ENCODE results near the gene CEP112. TPM values are rescaled to one million over a fixed set of nuclear protein-coding genes. Genes with fewer than 3 reads are reported as not detected.

The CEP112 gene
- total RNA-seq, 4 donors from 2014 or later = 1.1 to 12.9 (median 9.1) TPM

GRCh38 chr17:65633146-65633881, 558.6 kb downstream of the CEP112 start:
- 79 to 82% methylated on average over 7 to 8 of the region's 8 CpGs for WGBS, 2 donors (ENCODE audit: low coverage in 1 of 2)
- no peaks in the 10 kb centered on the region for H3K36me3 ChIP-seq
- TF ChIP-seq POLR2A (IDR thresholded peaks at IDR 0.05) (no peak), EP300 (IDR thresholded peaks at IDR 0.05; ENCODE audit: low read depth) (no peak), POLR2AphosphoS5 (IDR thresholded peaks at IDR 0.05) (no peak), CTCF (IDR thresholded peaks at IDR 0.05) (no peak)
- no peak overlapping the region for H3K4me3 ChIP-seq
- H3K4me1 ChIP-seq = peaks cover 0 to 30% (median 7%) of the 10 kb centered on the region in 4 donors
- DNase-seq = no peak
- peak overlapping the region in 2 of 4 donors; percentile 30 to 61 for H3K27ac ChIP-seq
- in situ Hi-C loops (cut with MboI; ENCODE audit: low pct_ligation_motif_present in 1 of 4, low pct_unique_long_range_greater_than_20kb in 1 of 4, low sequenced_read_pairs in 3 of 4) = no loop called here
- intact Hi-C loops (cut with DNase I; ENCODE audit: low total_unique reads) = no loop called here
- H3K9me3 ChIP-seq = no peaks in the 10 kb centered on the region
- H3K27me3 ChIP-seq = no peaks in the 10 kb centered on the region

GRCh38 chr17:65630502-65630901, 561.4 kb downstream of the CEP112 start:
- no peak for DNase-seq

DNA sequence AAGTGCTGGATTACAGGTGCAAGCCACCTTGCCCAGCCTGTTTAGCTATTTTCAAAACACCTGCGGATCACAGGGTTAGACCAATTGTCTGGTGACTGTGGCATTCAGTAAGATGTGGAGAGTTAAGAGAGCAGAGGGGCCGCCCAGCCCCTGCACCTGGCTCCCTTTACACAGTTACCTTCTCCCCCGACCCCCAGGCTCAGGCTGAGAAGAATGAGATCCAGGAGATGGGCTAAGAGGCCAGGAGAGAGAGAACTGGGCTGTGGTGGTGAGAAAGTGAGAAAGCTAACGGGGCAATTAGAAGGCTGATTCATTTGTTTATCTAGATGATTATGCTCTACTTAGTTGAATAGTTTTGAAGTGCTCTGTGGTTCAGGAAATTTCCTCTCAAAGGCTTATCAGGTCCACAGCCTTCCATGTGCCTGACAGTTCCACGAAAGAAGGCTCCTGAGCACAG, 562.7 kb downstream of the CEP112 start:
- peaks cover 9 to 37% (median 17%) of the 10 kb centered on the region in 4 donors for H3K4me1 ChIP-seq
- no peaks in the 10 kb centered on the region for H3K27me3 ChIP-seq
- intact Hi-C loops (cut with DNase I; ENCODE audit: low total_unique reads) (no loop called here), in situ Hi-C loops (cut with MboI; ENCODE audit: low pct_ligation_motif_present in 1 of 4, low pct_unique_long_range_greater_than_20kb in 1 of 4, low sequenced_read_pairs in 3 of 4) (no loop called here)
- H3K36me3 ChIP-seq = no peaks in the 10 kb centered on the region
- H3K27ac ChIP-seq = peak overlapping the region in 1 of 4 donors; percentile 40
- DNase-seq = no peak
- H3K9me3 ChIP-seq = no peaks in the 10 kb centered on the region
- no peak overlapping the region for H3K4me3 ChIP-seq
- TF ChIP-seq EP300 (IDR thresholded peaks at IDR 0.05; ENCODE audit: low read depth) (no peak), CTCF (IDR thresholded peaks at IDR 0.05) (no peak), POLR2A (IDR thresholded peaks at IDR 0.05) (no peak), POLR2AphosphoS5 (IDR thresholded peaks at IDR 0.05) (no peak)
- WGBS, 2 donors (ENCODE audit: low coverage in 1 of 2) = 68 to 73% methylated on average over 5 of the region's 5 CpGs

More at GRCh38 chr17:65630502-65630901, 561.4 kb downstream of the CEP112 start:
- Histone ChIP-seq H3K9me3 (no peaks in the 10 kb centered on the region), H3K4me1 (peaks cover 9 to 47% (median 19%) of the 10 kb centered on the region in 4 donors), H3K27ac (no peak overlapping the region), H3K4me3 (no peak overlapping the region), H3K27me3 (no peaks in the 10 kb centered on the region), H3K36me3 (no peaks in the 10 kb centered on the region)
- intact Hi-C loops (cut with DNase I; ENCODE audit: low total_unique reads) = no loop called here
- in situ Hi-C loops (cut with MboI; ENCODE audit: low pct_ligation_motif_present in 1 of 4, low pct_unique_long_range_greater_than_20kb in 1 of 4, low sequenced_read_pairs in 3 of 4) = no loop called here
- no peak for TF ChIP-seq POLR2AphosphoS5 (IDR thresholded peaks at IDR 0.05)
- no peak for TF ChIP-seq CTCF (IDR thresholded peaks at IDR 0.05)
- TF ChIP-seq POLR2A (IDR thresholded peaks at IDR 0.05) = no peak
- TF ChIP-seq EP300 (IDR thresholded peaks at IDR 0.05; ENCODE audit: low read depth) = no peak
- 70% methylated on average over 2 of the region's 2 CpGs; no CpG with 5 or more reads in 1 of the 2 donors for WGBS, 2 donors (ENCODE audit: low coverage in 1 of 2)

- intact Hi-C loops (cut with DNase I; ENCODE audit: low total_unique reads) = no loop called here
- TF ChIP-seq POLR2A (IDR thresholded peaks at IDR 0.05) = no peak
- no peak for TF ChIP-seq EP300 (IDR thresholded peaks at IDR 0.05; ENCODE audit: low read depth)
- TF ChIP-seq CTCF (IDR thresholded peaks at IDR 0.05) = no peak
- in situ Hi-C loops (cut with MboI; ENCODE audit: low pct_ligation_motif_present in 1 of 4, low pct_unique_long_range_greater_than_20kb in 1 of 4, low sequenced_read_pairs in 3 of 4) = no loop called here
- no peaks in the 10 kb centered on the region for H3K9me3 ChIP-seq
- DNase-seq = no peak
- peaks cover 9 to 31% (median 15%) of the 10 kb centered on the region in 4 donors for H3K4me1 ChIP-seq
- no peaks in the 10 kb centered on the region for H3K36me3 ChIP-seq
- H3K4me3 ChIP-seq = no peak overlapping the region
- WGBS, 2 donors (ENCODE audit: low coverage in 1 of 2) = 48 to 51% methylated on average over 7 to 8 of the region's 8 CpGs
- H3K27me3 ChIP-seq = no peaks in the 10 kb centered on the region
- peak overlapping the region; percentile 9 to 65 (median 28) for H3K27ac ChIP-seq
Measured at GRCh38 chr17:65628644-65629036, 563.3 kb downstream of the CEP112 start.
